Adrenal gland (tissue), 12 donors: ENCODE results near the gene PELI3. TPM values are rescaled to one million over a fixed set of nuclear protein-coding genes. Genes with fewer than 3 reads are reported as not detected.
A peak's percentile ranks its signal among the peaks of the same experiment; 100 is the strongest.
"Not testable (repeated sequence)": the region's sequence is repeated elsewhere in the genome, so short reads cannot be mapped to it uniquely, and the experiment has no call there.

ENCODE experiments used
- DNase-seq, 7 donors: peaks; one replicate each; pipeline ENCODE4 v3.0.0-alpha.2; 2019 to 2020
- H3K27ac ChIP-seq, 5 donors: fragments of 200-600 bp; sonication (generic) in 4 of 5; 1 replicate in 3 of 5; 2 replicates in 2 of 5; pipeline versions ENCODE4 v1.5.1 to v1.8.0; 2016 to 2020; ENCODE audit warnings: mild to moderate bottlenecking in 1 of 5
- H3K27me3 ChIP-seq: fragments of 200-600 bp; 2 replicates; pipeline ENCODE4 v1.8.0; 2021
- H3K36me3 ChIP-seq, 2 donors: fragments of 200-600 bp; replicated peaks in 1 of 2; 1 replicate in 1 of 2; 2 replicates in 1 of 2; pipeline versions ENCODE4 v1.5.1 to v1.8.0; 2018 to 2022
- H3K4me1 ChIP-seq, 2 donors: fragments of 200-600 bp; replicated peaks in 1 of 2; 1 replicate in 1 of 2; 2 replicates in 1 of 2; pipeline versions ENCODE4 v1.5.1 to v1.8.0; 2018 to 2021
- H3K4me3 ChIP-seq, 4 donors: fragments of 200-600 bp; sonication (generic) in 3 of 4; one replicate each; pipeline ENCODE4 v1.5.1; 2016 to 2018
- H3K9me3 ChIP-seq, 3 donors: fragments of 200-600 bp; sonication (generic) in 1 of 3; replicated peaks in 1 of 3; 1 replicate in 2 of 3; 2 replicates in 1 of 3; pipeline versions ENCODE4 v1.5.1 to v1.8.0; 2016 to 2021
- POLR2A ChIP-seq, 2 donors: fragments of 450-650 bp; IDR thresholded peaks; one replicate each; pipeline ENCODE4 v1.6.1; 2017; ENCODE audit warnings: antibody characterized with exemption in 2 of 2, mild to moderate bottlenecking in 2 of 2, moderate library complexity in 1 of 2
- WGBS, 4 donors: extraction: QIAGEN DNeasy Blood & Tissue Kit in 2 of 4; methylation state at CpG; one replicate each; pipeline versions ENCODE4 v1.1.5 to v1.1.7; 2013 to 2017; 5-methylcytosine and 5-hydroxymethylcytosine counted together
- intact Hi-C, 2 donors: fragments of 100-400 bp; cut with DNase I; formaldehyde crosslinking; loops; one replicate each; pipeline versions ENCODE4 v1.14.1 to v1.15.0; 2022 to 2023
- polyA plus RNA-seq, 3 donors: library from polyadenylated mRNA; stranded (reverse); fragments of 200-250 nt in 2 of 3; fragments of 350-450 nt in 1 of 3; fragmentation: Illumina TruSeq in 1 of 3; extraction: RNeasy Lipid Tissue Mini Kit (QIAGEN cat#74804) in 1 of 3; gene quantifications; one replicate each; pipeline ENCODE4 v1.2.3, GENCODE V29; 2013 to 2014
- total RNA-seq, 9 donors: library from RNA; depleted of rRNA in 4 of 9; stranded (reverse); fragments of >200 nt in 4 of 9; fragments of 120-200 nt in 1 of 9; fragmentation: NEBNext Ultra II Directional in 1 of 9; extraction: Animal tissue kit (Norgen Biotek cat#: 25700) in 1 of 9; gene quantifications; one replicate each; pipeline versions ENCODE4 v1.1.0 to v1.2.4, GENCODE V29; 2013 to 2023
- TF ChIP-seq, protein P1 (sequence below), 6 experiments: fragments of 450-650 bp in 4 of 6; fragments of 200-600 bp in 2 of 6; sonication (generic) in 1 of 6; IDR thresholded peaks; 1 replicate in 5 of 6; 2 replicates in 1 of 6; pipeline versions ENCODE4 v1.5.1 to v1.8.0; 2016 to 2021; ENCODE audit warnings: antibody characterized with exemption in 6 of 6, mild to moderate bottlenecking in 2 of 6, moderate library complexity in 1 of 6
- donor health status: healthy with polysubstance abuse.
- donor health status: Bipolar disorder and iron deficiency.
- donor health status: DM: yes; HTN: yes; CAD: no.
- donor health status: DM: no; HTN: no; CAD: no.
- donor health status: DM: no; HTN: no; CAD: no.
- donor health status: DM: yes; HTN: yes; CAD: no.

Gene PELI3
- total and polyA plus RNA-seq, 12 donors: 6.4 to 34.3 (median 19.0) TPM

DNA sequence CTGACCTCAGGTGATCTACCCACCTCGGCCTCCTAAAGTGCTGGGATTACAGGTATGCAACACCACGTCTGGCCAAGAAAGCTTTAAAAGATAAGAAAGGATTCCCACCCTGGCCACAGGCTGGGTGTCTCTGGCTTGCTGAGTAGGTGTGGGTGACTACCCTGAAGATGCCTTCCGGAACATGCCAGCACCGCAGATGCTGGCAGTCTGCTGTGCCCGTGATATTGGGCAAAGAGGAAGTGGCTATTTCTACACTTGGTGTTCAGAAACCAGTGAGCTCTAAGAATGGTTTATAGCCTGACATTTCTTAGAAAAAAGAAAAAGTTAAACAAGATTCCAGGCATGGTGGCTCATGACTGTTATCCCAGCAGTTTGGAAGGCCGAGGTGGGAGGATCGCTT lies 34.1 kb upstream of the PELI3 start:
- WGBS, 4 donors: 82 to 89% (median 87%) methylated on average over 7 of the region's 7 CpGs
- intact Hi-C loops: no loop called here

DNA sequence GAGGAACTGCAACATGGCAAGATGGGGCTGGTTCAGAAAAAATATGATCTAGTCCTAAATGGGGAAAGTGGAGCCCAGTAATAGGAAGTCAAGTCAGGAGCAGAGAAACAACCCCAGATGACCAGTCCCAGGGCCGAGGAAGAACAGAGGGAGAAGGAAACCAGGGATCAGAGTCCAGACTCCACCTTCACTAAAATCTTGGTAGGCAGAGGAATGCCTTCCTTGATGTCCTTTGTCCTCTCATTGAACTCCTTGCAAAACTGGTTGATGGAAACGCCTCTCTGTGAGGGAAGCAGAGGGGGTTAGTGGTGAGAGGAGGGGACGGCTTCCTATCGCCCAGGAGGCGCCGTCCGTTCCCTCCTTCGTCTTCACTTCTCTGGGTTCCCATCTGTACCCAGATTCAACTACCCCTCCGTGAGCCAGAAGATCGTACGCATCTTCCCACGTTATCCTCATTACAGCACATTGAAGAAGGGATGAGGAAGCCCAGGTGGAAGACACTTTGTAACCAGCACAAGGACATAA lies 28.7 kb upstream of the PELI3 start:
- no peak for DNase-seq
- Histone ChIP-seq H3K4me3 (peak overlapping the region; percentile 29 to 97 (median 86)), H3K36me3 (peaks cover 0 to 23% of the 10 kb centered on the region in 2 donors), H3K9me3 (no peaks in the 10 kb centered on the region), H3K27ac (peak overlapping the region in 2 of 5 donors; percentile 76 to 92), H3K4me1 (peaks cover 7 to 8% of the 10 kb centered on the region in 2 donors), H3K27me3 (no peaks in the 10 kb centered on the region)
- WGBS, 4 donors: 7 to 9% (median 7%) methylated on average over 12 of the region's 12 CpGs
- no peak for TF ChIP-seq POLR2A (IDR thresholded peaks at IDR 0.05)
- TF ChIP-seq, protein P1, sequence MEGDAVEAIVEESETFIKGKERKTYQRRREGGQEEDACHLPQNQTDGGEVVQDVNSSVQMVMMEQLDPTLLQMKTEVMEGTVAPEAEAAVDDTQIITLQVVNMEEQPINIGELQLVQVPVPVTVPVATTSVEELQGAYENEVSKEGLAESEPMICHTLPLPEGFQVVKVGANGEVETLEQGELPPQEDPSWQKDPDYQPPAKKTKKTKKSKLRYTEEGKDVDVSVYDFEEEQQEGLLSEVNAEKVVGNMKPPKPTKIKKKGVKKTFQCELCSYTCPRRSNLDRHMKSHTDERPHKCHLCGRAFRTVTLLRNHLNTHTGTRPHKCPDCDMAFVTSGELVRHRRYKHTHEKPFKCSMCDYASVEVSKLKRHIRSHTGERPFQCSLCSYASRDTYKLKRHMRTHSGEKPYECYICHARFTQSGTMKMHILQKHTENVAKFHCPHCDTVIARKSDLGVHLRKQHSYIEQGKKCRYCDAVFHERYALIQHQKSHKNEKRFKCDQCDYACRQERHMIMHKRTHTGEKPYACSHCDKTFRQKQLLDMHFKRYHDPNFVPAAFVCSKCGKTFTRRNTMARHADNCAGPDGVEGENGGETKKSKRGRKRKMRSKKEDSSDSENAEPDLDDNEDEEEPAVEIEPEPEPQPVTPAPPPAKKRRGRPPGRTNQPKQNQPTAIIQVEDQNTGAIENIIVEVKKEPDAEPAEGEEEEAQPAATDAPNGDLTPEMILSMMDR (IDR thresholded peaks at IDR 0.05): no peak
- intact Hi-C loops: no loop called here

More for the DNA sequence above, 34.1 kb upstream of the PELI3 start:
- TF ChIP-seq POLR2A (IDR thresholded peaks at IDR 0.05): no peak
- TF ChIP-seq, protein P1 (IDR thresholded peaks at IDR 0.05): no peak
- Histone ChIP-seq H3K4me1 (peaks cover under 1% of the 10 kb centered on the region in 2 donors), H3K27ac (no peak overlapping the region), H3K36me3 (peaks cover 0 to 23% of the 10 kb centered on the region in 2 donors), H3K4me3 (no peak overlapping the region), H3K9me3 (no peaks in the 10 kb centered on the region), H3K27me3 (no peaks in the 10 kb centered on the region)
- no peak for DNase-seq

DNA sequence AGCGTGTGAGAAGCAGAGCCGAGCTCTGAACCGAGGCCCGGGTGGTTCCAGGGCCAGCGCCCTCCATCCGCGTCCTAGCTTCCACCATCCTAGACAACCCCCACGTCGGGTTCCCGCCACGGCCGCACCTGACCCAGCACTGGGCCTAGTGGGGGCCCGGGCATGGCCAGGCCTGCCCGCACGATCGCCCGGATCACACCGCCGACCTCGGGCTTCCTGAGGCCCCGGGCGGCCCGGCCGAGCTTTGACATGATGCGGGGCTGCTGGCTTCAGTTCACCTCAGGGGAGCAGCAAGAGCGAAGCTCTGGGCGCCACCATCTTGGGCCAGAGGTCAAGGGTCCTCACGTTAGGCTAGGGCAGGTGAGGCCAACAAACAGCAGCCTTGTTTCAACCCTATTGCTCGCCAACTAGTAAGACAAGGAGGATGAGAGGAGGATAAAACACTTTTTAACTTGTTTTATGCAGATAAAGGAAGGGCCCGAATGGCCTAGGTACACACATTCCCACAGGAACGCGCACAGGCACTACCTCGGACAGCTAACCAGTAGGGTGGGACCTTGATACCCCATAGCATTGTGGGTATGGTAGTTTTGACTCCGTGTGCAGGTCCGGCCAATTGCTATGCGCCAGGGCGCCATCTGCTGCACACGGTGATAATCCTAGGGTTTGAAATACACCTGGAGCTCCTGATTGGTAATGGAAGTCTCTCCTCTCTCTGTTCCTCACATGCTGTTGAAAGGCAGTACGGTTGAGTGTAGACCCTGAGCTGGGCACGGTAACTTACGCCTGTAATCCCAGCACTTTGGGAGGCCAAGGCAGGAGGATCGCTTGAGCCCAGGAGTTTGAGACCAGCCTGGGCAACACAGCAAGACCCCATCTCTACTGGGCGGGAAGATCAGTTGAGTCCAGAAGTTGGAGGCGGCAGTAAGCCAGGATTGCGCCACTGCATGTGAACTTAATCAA lies 27.9 kb upstream of the PELI3 start, which contains the start of gene MRPL11:
Gene MRPL11 (minus strand): TSS at position 345 of the 963 bp plus-strand sequence. CDS start 94 bp downstream, at position 251.
- Histone ChIP-seq H3K9me3 (no peaks in the 10 kb centered on the region), H3K4me1 (peaks cover 7 to 8% of the 10 kb centered on the region in 2 donors), H3K27ac (peak within 1 kb of the TSS; percentile 57 to 92 (median 76)), H3K4me3 (peak within 1 kb of the TSS; percentile 29 to 97 (median 86)), H3K36me3 (peaks cover 0 to 23% of the 10 kb centered on the region in 2 donors), H3K27me3 (no peaks in the 10 kb centered on the region)
- intact Hi-C loops: no loop called here
- peak; percentile 83 to 95 (median 88) for DNase-seq
- TF ChIP-seq POLR2A (IDR thresholded peaks at IDR 0.05): no peak
- TF ChIP-seq, protein P1 (IDR thresholded peaks at IDR 0.05): peak in 5 of 6 experiments; percentile 40 to 57 (median 41)
- WGBS, 4 donors: 7 to 10% (median 8%) methylated on average over 30 to 45 of the region's 45 CpGs

DNA sequence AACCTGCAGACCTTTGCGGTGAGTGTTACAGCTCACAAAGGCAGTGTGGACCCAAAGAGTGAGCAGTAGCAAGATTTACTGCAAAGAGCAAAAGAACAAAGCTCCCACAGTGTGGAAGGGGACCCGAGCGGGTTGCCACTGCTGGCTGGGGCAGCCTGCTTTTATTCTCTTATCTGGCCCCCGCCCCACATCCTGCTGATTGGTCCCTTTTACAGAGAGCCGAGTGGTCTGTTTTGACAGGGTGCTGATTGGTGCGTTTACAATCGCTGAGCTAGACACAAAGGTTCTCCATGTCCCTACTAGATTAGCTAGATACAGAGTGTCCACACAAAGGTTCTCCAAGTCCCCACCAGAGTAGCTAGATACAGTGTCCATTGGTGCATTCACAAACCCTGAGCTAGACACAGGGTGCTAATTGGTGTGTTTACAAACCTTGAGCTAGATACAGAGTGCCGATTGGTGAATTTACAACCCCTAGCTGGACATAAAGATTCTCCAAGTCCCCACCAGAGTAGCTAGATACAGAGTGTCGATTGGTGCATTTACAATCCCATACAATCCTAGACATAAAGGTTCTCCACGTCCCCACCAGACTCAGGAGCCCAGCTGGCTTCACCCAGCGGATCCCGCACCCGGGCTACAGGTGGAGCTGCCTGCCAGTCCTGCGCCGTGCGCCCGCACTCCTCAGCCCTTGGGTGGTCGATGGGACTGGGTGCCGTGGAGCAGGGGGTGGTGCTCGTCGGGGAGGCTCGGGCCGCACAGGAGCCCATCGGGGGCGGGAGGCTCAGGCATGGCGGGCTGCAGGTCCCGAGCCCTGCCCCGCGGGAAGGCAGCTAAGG lies 26.4 kb upstream of the PELI3 start:
- H3K4me3 ChIP-seq, H3K9me3 ChIP-seq, intact Hi-C loops, H3K27ac ChIP-seq, DNase-seq, H3K4me1 ChIP-seq, H3K27me3 ChIP-seq: not testable (repeated sequence)
- H3K36me3 ChIP-seq: peaks cover 0 to 18% of the 10 kb centered on the region in 2 donors
- 68 to 85% (median 76%) methylated on average over 4 to 29 of the region's 29 CpGs for WGBS, 4 donors

DNA sequence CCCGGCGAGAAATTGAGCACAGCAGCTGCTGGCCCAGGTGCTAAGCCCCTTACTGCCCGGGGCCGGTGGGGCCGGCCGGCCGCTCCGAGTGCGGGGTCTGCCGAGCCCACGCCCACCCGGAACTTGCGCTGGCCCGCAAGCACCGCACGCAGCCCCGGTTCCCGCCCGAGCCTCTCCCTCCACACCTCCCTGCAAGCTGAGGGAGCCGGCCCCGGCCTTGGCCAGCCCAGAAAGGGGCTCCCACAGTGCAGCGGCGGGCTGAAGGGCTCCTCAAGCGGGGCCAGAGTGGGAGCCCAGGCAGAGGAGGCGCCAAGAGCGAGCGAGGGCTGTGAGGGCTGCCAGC lies 25.8 kb upstream of the PELI3 start:
- H3K4me1 ChIP-seq, H3K27ac ChIP-seq, H3K9me3 ChIP-seq, H3K4me3 ChIP-seq, DNase-seq, intact Hi-C loops, H3K27me3 ChIP-seq: not testable (repeated sequence)
- H3K36me3 ChIP-seq: peaks cover 0 to 12% of the 10 kb centered on the region in 2 donors
- 82 to 86% (median 84%) methylated on average over 16 to 27 of the region's 27 CpGs; no CpG with 5 or more reads in 1 of the 4 donors for whole genome bisulfite sequencing, 4 donors
